Lung microvascular endothelial cell (primary cell): ENCODE data around the gene DUSP6. TPM values are rescaled to one million over a fixed set of nuclear protein-coding genes. Genes with fewer than 3 reads are reported as not detected.

Experiments used
- DNase-seq, 2 donors: peaks; one replicate each; pipeline versions ENCODE4 v3.0.0 to v3.0.0-alpha.2; 2010; ENCODE audit warnings: low read depth in 2 of 2
- total RNA-seq: library from RNA; depleted of rRNA; stranded (reverse); fragments of >200 nt; gene quantifications from 2 replicates; pipeline ENCODE4 v1.2.1, GENCODE V29; 2014

DUSP6 gene
- total RNA-seq, 1 donor from 2014 or later, result 293 TPM

DNA sequence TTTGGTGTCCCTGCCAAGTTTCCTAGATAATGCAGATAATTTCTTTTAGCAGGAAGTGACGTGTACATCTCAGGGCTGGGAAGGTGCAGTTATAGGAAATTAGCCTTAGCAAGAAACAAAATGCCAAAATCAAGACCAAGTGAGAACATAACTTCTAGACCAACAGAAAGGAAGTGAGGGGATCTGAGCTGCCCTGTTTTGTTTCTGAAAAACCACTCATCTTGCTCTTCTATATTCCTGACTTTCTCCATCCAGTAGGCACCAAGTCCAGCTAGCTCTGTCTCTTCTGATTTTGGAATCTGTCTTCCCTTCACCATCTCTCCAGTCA, 23.9 kb upstream of the DUSP6 start:
- no peak for DNase-seq

DNA sequence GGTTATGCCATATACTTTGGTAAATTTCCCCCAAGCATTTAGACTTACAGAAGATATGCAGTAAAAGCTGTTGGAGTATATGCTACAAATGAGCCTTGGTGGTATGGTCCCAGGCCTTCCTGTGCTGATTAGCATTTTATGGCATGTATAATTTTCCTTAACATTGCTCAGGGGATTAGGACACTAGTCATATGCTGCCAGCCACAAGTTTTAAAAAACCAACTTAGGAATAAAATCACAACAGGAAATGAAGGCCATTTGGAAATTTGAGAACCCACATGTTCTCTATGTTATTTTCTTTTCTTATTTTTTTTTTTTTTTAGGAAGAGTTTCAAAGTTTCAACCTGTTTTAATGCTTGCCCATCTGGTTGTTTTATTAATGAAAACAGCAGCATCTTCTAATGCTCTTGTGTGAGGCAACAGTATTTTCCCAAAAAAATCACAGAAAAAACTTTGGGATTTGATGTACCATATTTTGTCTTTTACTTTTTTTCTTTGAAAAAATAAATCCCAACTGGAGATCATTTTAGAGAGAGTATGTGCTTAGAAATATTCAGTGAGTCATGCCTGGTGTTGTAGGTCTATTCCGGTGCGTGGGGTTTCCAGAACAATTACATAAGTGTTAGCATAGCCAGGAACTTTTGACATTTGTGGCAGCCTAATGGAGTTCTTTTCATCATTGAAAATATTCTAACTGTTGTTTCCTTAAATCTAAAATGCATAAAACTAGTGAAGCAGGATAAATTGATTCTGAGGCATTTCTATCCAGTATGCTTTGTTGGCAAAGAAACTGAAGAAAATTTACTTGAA, 21.7 kb upstream of the DUSP6 start:
- DNase-seq, result peak; percentile 93 to 96

DNA sequence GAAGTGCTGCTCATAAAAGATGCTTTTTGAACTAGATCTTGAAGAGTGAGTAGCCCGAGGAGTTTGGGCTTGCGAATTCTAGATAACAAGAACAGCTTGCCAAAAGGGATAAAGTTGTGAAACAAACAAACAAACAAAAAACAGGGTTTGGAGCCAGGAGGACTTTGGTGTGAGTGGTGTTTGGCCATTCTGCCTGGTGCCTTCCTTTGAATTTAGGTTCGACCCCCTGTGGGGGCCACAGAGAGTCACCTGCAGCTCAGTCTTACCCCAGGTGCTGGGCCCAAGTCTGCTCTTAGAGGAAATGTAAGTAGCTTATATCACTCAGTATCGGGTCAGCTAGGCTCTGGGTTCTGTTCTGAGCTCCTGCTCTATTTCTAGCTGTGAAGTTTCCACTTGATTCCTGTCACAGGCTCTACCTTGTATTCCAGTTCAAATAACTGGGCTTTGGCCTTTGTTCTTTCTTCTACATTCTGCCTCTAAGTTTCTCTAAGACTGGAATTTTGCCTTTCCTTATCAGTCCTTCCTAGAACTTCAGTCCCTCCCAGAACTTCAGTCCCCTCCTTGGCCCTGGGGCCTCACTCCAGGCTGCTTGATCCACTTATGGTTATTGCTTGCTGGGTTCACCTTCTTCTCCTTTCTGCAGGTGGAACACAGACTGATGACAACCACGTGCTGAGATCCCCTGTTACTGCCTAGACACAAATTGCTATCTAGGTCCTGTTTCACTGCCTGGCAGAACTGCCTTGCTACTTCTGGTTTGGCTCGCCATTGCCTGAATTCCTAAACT, 20.5 kb upstream of the DUSP6 start:
- no peak for DNase-seq

DNA sequence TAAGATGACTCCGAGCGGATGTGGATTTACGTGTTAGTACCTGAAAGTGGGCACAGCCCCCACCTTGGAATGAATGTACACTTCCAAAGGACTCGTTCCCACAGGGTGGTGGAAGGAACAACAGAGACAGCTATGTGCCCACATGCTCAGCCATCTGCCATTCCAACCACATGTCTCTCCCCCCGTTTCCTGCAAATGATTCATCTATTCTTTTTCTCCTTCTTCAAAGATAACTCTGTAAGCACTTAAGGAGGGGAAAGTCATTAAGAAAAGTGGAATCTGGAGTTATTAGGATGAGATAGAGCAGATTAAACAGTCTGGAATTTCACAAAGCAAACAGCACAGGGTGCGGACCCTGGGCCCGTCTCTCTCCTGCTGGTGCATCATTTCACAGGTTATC, 18.5 kb upstream of the DUSP6 start:
- DNase-seq, result peak; percentile 33 to 97

DNA sequence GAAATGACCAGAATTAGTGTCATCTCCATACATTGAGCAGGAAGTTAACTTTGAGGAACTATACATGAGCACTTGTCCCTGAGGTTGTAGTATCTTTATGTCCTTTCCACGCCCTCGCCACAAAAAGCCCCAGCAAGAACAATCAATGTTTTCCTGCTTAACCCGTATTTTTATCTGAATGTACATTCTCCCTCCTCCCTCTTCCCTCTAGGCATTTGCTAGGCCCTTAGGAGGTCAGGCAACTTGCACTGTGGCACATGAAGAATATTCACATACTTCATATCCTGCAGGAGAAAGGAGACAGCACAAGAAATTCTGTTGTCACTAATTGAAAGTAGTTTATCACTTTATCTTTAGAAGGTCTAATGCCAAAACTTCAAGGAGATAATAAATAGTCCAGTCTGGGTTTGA, 18.1 kb upstream of the DUSP6 start:
- DNase-seq, result no peak

DNA sequence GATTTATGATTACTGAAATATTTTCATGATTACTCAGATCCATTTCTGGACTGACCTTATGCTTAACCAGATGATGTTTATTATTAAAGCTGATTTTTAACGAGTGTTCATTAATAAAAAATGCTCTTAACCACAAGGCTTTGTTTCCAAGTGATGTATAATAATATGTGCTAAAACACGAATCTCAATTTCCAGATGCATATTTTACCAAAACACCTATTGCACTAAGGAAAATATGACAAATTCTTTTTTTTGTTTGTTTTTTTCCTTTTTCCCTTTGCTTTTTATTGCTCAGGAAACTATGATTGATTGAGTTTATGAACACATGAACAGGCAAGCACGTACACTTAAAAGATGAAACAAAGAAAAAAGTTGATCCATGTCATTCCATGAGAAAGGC, 16.9 kb upstream of the DUSP6 start:
- DNase-seq, result peak; percentile 65 to 70

DNA sequence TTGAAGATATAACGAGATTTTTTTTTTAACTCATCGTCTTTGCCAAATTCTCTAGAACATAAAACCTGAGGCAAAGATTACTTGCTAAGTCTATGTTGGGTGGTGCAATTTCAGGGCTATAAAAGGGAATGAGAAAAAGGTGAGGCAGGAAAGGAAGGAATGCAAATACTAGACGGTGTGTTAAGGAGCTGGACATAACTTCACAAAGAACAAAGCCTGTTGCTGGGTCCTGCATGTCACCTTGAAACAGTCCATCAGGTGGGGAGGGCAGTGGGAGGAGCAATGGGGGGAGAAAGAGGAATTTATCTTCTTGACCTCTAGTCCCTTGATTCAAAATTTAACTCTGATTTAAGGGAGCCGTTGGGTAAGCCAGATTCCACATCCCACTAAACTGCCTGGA, 16.1 kb upstream of the DUSP6 start:
- no peak for DNase-seq

DNA sequence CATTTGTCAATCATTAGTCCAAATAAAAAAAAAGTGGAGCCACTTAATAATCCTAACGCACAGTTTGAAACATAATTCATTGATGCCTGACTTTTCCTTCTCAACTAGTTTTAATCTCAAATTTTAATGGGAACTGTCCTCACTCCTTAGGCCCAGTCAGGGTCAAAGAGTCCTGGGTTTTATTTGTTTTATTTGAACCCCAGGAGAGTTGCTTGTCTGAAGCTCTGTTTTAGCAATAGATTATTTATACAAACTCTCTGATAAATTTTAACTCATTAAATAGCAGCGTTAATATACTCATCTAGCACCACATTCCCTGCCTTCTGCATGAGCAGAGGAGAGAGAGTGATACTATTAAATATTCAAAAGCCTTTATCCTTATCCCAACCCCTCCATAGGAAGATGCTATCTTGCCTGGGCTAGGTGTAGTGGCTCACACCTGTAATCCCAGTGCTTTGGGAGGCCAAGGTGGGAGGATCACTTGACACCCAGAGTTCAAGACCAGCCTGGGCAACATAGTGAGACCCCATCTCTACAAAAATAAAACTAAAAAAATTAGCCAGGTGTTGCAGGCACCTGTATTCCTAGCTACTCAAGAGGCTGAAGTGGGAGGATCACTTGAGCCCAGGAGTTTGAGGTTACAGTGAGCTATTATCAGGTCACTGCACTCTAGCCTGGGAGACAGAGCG, 14.5 kb upstream of the DUSP6 start:
- DNase-seq, result no peak

DNA sequence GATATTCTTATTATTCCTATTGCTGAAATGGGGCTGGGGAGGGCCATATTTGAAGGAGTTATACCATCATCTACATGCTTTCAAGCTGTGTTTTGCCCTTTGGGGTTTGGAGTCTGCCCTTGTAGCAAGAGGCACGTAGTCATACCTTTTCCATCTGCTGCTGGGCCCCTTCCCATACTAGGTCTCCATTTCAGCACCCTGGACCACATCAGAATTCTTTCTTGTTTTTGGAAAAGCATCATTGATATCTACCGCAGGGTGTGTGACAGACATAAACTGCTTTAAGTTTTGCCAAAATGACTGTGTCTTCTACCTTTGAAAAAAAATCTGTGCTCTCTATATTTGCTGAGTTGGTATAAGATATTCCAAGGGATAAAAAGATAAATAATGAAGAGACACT, 12.3 kb upstream of the DUSP6 start:
- DNase-seq, result no peak

DNA sequence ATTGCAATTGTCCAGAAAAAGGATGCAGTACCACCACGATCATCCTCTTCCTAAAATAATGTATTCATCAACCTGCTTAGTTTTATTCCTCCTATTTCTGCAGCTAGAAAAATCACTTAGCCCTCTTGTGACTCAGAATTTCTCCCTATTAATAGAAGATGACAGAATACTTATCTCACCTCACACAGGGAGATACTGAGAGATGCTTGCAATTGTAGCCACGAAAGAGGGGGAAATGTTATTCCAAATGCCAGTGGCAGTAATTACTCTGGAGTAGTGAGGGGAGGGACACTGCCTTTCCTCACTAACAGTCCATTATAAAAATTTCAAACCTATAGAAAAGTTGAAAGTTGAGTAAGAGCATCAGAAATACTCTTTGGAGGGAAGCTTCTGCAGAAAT, 11.8 kb upstream of the DUSP6 start:
- DNase-seq, result no peak

DNA sequence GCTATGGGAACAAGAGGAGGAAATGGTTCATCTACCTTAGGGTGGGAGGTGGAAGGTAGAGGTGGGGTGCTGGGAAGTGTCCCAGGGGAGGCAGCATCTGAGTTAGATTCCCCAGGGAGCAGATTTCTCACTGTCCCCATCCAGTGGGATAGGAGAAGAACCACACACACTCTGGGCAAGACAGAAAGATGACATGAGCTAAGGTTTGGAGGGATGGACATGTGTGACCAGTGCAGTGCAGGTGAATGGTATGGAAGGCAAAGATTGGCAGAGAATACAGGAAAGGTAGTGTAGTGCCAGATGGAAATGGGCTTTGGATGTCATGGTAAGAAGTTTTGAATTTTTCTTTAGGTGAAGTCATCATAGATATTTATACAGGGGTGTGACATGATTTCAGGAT, 11.3 kb upstream of the DUSP6 start:
- DNase-seq, result no peak

DNA sequence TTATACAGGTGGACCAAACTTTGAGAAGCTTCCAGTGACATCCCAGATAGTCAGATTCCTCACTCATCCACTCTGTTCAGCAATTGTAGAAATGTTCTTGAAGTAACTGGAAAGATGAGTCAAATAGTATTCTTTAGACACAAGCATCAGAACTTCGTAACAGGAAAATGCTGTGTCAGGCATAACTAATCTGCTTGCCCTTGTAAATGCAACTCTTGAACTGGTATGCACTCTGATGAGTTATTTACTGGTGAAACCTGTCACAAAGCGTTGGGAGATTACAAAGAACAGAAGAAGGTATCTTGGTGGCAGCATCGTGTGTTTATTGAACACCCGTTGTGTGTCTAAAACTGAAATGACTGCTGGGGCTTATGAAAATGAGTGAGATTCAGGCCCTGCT, 10.8 kb upstream of the DUSP6 start:
- no peak for DNase-seq

DNA sequence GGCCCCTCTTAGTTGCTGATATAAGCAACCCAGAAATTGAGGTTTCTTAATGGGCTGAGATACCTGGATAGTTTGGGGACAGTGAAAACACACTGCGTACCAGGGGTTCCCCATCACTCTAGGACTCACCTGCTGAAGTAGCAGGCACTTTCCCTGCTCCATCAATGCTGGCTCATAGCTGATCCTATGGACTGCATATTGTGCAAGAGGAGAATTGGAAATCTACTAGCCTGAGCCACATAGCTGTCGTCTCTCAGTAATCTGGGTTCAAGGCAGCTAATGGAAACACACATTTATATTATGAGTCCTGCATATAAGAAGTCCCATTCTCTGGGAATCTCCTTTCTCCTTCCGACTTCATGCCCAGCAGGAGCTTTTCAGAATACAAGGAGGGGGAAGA, 7.3 kb upstream of the DUSP6 start:
- no peak for DNase-seq

DNA sequence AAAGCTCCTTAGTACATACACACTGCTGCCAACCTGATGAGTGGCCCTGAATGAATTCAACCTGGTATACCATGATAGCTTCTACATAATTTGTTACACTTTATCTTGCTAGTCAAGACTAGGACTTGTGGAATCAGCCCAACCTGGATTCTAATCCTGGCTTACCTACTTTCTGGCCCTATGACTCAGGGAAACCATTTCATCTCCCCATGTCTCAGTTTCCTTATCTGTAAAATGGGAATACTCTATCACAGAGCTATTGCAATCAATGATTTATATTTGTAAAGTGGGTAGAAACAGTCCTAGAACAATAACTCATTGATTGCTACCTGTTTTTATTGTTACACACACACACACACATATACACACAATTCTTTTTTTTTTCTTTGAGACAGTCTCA, 6.5 kb upstream of the DUSP6 start:
- no peak for DNase-seq

DNA sequence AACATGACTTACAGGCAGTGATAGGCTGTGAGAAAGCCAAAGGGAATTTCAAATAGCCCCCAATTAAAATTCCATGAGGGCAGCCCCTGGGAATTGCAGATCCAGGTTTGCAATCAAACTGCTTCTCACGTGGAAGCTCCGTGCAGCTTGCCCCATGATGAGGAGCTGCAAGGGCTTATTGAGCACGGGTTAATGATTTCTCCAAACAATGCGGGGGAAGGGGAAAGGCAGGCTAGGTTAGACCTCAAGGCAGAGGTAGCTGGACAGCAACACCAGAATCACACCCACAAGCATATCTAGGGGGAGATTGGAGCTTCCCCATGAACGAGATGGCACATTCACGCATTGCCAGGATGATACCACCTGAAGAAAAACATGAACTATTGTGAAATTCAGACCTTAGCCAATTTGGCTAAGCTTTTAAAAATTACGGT, 5.0 kb upstream of the DUSP6 start:
- no peak for DNase-seq

DNA sequence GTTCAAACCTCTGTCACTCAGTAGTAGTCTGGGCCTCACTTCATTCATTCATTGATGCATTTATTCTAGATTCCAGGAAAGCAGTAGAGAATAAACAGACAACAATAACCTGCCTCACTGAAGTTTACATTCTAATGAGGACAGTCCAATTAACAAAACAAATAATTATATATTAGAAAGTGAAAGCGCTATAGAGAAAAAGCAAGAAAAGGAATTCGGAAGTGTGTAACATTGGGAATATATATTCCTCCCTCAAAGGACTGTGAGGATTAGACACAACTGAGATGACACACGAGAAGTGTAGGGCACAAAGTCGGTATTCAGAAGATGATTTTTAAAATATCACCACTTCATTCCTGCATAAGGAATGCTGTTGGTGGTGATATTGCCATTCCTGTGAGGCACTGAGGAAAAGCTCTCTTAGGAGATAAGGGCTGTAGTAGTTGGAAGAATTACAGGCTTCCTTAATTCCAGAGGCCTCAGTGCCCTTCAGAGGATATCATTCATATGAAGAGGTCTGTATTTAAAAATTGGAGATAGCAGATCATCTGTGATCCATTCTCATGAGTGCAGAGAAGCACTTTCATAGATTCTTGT, 3.9 kb upstream of the DUSP6 start:
- no peak for DNase-seq

DNA sequence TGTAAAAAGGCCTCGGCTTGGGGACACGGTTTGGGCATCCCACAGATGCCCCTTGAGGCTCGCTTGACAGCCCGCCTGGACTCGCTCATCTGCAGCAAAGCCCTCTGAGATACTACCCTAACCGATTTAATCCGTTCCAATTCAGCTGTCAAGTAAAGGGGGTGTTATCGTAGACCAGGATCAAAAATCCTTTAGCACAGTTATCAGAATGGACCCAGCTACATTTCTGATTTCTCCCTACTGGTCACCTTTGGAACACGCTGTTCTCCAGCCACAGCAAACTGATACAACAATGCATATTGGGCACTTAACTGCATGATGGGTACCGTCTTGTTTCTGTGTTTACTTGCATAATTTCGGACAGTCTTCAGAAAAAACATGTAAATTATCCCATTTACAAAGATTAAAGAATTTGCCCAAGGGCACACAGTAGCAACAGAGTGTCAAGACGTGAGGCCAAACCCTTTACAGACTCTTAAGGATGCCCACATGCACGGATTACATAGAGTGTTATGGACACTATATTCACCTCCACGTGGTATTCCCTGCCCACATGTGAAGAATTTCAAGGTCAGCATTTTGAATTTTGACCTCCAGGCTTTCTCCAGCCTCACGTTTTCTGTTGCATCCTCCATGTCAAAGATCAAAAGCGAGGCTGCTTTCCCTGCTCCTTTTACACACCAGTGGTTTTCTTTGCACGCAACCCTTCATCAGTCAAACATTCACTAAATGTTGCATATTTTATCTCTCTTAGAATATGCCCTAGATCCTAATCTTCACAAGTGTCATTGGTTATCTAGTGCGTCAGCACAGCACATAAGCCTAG, 3.2 kb upstream of the DUSP6 start:
- no peak for DNase-seq

DNA sequence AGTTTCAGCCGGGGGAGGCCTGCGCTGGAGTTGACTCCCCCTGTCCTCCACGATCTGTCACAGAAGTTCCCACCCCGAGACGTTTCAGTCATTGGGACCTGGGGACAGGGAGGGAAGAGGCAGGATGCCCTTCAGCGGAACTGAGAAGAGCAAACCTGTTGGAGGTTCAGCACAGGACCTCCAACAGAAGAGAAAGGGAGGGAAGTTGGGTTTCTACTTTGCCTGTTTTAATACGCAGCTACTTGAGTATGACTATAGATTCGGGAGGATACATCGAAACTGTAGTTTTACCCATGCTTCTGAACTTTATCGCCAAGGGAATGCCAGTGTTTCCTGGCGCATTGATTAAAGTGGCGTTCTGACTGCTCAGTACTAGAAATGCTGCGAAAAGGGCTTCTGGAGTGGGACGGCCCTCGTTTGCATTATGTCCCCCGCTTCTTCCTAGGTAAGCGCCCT, 2.3 kb upstream of the DUSP6 start:
- no peak for DNase-seq

DNA sequence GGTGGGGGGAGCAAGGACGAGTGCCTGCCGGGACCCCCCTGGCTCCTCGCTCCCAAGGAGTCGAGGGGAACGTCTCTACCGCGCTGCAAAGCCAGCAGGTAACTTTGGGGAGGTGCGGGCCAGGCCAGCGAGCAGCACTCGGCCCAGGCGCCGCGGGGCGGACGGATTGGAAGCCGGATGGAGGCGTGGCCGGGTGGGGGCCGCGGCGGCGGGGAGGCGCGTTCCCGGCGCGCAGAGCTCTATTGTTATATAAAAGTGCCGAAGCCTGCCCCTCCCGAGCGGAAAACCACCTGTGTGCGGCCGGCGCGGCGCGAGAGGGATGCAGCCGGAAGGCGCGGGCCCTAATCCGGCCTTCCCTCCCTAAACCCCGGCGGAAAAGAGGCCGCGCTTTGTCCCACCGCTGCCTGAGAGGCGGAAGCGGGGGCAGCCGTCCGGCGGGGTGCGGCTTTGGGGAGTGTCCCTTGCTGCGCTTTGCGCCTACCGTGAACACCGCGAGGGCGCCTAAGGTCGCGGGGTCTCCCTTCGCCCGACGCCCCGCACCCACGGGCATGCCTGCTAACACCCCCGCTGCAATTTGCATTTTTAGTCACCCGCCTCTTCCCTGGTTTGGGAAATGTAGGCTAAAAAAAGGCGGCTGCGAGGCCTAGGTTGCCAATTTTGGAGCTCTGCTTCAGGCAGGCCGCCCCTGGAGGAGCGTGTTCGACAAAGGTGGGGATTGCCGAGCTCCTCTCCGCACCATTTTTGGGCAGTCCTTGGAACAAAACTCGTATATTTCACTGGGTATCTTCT, 1.7 kb upstream of the DUSP6 start:
- DNase-seq, result peak; percentile 78 to 91

DNA sequence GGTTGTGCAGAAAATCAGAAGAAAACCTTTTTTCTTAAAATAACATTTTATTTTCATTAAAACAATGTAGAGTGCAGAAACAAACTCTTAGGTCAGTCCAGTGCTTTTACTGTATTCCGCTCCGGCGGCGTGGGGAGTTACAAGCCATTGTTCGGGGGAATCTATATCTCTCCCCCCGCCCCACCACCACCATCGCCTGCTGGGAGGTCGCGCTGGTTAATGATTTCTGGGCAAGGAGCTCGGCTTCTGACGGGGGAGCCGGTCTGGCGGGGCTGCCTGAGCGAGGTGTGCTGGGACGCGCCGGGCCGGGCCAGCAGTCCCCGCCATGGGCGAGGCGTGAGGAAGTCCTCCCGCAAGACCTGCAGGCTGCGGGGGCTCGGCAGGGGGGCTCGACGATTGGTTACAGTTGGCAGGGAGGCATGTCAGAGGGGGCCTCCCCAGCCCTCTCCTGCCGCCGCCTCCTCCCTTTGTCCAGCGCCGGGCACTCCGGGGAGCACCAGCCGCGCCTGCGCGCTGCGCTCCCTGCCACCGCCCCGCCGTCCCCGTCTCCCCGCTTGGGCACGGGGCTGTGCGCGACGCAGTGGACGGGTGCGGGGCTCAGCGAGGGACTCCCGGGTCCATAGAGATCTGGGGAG, 1.0 kb upstream of the DUSP6 start:
- peak; percentile 81 to 91 for DNase-seq
